ENCODE measurements around the gene GAGE13.
"Not testable (repeated sequence)": the region's sequence is repeated elsewhere in the genome, so short reads cannot be mapped to it uniquely, and the experiment has no call there.

GRCh38 chrX:49321737-49322136 is 9.6 kb upstream of the GAGE13 start, which contains the start of gene GAGE12J:
- TF ChIP-seq ETV6 (CRISPR knock-in tag; conservative IDR thresholded peaks at IDR 0.05); CTCF (CRISPR knock-in tag; IDR thresholded peaks at IDR 0.05); IKZF5 (CRISPR knock-in tag; IDR thresholded peaks at IDR 0.05); POLR2A (IDR thresholded peaks at IDR 0.05; ENCODE audit: insufficient read depth in 1 of 2, low read depth in 2 of 2, low read length in 2 of 2); ZNF704 (CRISPR knock-in tag; IDR thresholded peaks at IDR 0.05; ENCODE audit: borderline replicate concordance); SUZ12 (IDR thresholded peaks at IDR 0.05; ENCODE audit: low read depth, low read length): not testable (repeated sequence)

All from HepG2 (cell line).